ENCODE results near the gene STX8.
"Not testable (repeated sequence)": the region's sequence is repeated elsewhere in the genome, so short reads cannot be mapped to it uniquely, and the experiment has no call there.

STX8 gene

DNA sequence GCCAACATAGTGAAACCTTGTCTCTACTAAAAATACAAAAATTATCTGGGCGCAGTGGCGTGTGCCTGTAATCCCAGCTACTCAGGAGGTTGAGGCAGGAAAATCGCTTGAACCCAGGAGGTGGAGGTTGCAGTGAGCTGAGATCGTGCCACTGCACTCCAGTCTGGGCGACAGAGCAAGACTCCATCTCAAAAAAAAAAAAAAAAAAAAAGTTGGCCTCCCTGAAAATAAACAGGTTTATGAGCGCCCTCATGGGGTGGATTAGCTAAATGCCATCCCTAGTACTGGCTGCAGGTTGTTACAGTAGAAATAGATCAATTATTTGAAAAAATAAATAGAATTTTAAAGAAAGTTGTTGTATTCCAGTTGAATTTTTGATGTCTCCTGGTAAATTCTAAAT is 20.9 kb downstream of the STX8 start:
- not testable (repeated sequence) for H3K36me3 ChIP-seq (replicated peaks; ENCODE audit: low read depth, low read length); H3K4me2 ChIP-seq (ENCODE audit: low read length); H3K27ac ChIP-seq (ENCODE audit: low read length); H3K4me3 ChIP-seq (ENCODE audit: low read length); H2AFZ ChIP-seq (ENCODE audit: low read depth, low read length); H3K27me3 ChIP-seq (ENCODE audit: low read depth, low read length); H3K9me3 ChIP-seq (ENCODE audit: insufficient read depth, low read length); H3K9ac ChIP-seq (ENCODE audit: low read length); H4K20me1 ChIP-seq (ENCODE audit: insufficient read depth, low read length); H3K79me2 ChIP-seq (ENCODE audit: low read length); H3K4me1 ChIP-seq (ENCODE audit: low read length)
- peak; percentile 34 for TF ChIP-seq CTCF (IDR thresholded peaks at IDR 0.05; ENCODE audit: low read depth, low read length)

DNA sequence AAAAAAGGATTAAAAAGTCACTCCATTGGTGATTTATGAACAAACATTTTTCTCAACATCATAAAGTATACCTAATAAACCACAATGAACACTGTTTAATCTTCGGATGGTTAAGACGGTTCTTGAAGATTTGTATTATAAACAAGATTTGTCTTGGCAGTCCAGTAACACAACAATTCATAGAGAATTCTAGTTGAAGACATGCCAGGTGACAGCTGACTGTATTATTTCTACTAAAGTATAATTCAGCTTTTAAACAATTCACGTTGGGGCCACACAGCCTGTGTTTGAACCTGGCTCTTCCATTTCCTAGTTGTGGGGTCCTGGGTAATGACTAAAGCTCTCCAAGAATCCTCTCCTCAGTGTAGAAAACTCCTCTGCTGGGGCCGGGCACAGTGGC is 22.0 kb downstream of the STX8 start:
- TF ChIP-seq EZH2phosphoT487 (IDR thresholded peaks at IDR 0.05; ENCODE audit: low read depth): no peak
- no peak for TF ChIP-seq CTCF (IDR thresholded peaks at IDR 0.05; ENCODE audit: low read depth, low read length)
- no peaks in the 10 kb centered on the region for H3K27me3 ChIP-seq (ENCODE audit: low read depth, low read length)
- no peak overlapping the region for H3K4me3 ChIP-seq (ENCODE audit: low read length)
- no peaks in the 10 kb centered on the region for H4K20me1 ChIP-seq (ENCODE audit: insufficient read depth, low read length)
- no peaks in the 10 kb centered on the region for H3K4me1 ChIP-seq (ENCODE audit: low read length)
- no peaks in the 10 kb centered on the region for H3K9me3 ChIP-seq (ENCODE audit: insufficient read depth, low read length)
- no peak overlapping the region for H3K27ac ChIP-seq (ENCODE audit: low read length)
- H3K9ac ChIP-seq (ENCODE audit: low read length): no peak overlapping the region
- H3K4me2 ChIP-seq (ENCODE audit: low read length): no peak overlapping the region
- H2AFZ ChIP-seq (ENCODE audit: low read depth, low read length): no peak overlapping the region
- H3K36me3 ChIP-seq (replicated peaks; ENCODE audit: low read depth, low read length): no peaks in the 10 kb centered on the region
- H3K79me2 ChIP-seq (ENCODE audit: low read length): no peaks in the 10 kb centered on the region

DNA sequence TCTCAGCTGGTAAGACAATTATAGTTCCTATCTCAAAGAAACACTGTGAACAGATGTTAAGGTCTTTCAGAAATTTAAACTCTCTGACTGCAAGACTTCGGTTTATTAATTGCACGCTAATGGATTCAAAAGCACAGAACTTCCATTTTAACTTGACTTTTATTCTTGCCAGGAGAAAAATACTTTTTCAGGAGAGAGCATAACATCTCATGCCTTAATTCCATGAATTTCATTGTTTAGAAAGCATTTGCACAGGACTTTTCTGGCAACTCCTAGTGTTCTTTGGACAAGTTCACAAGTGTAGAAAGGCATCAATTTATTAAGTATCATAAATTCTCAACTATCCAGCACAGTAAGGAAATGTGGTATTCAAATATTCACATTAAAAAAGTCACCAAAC is 22.4 kb downstream of the STX8 start:
- Histone ChIP-seq H3K9ac (ENCODE audit: low read length) (no peak overlapping the region), H2AFZ (ENCODE audit: low read depth, low read length) (no peak overlapping the region), H3K4me1 (ENCODE audit: low read length) (no peaks in the 10 kb centered on the region), H3K36me3 (replicated peaks; ENCODE audit: low read depth, low read length) (no peaks in the 10 kb centered on the region), H3K27me3 (ENCODE audit: low read depth, low read length) (no peaks in the 10 kb centered on the region), H3K27ac (ENCODE audit: low read length) (no peak overlapping the region), H4K20me1 (ENCODE audit: insufficient read depth, low read length) (no peaks in the 10 kb centered on the region), H3K4me2 (ENCODE audit: low read length) (no peak overlapping the region), H3K9me3 (ENCODE audit: insufficient read depth, low read length) (no peaks in the 10 kb centered on the region), H3K79me2 (ENCODE audit: low read length) (no peaks in the 10 kb centered on the region), H3K4me3 (ENCODE audit: low read length) (no peak overlapping the region)
- TF ChIP-seq CTCF (IDR thresholded peaks at IDR 0.05; ENCODE audit: low read depth, low read length) (no peak), EZH2phosphoT487 (IDR thresholded peaks at IDR 0.05; ENCODE audit: low read depth) (no peak)

GRCh38 chr17:9549215-9549614 is 26.4 kb downstream of the STX8 start:
- no peak for TF ChIP-seq EZH2phosphoT487 (IDR thresholded peaks at IDR 0.05; ENCODE audit: low read depth)
- TF ChIP-seq CTCF (IDR thresholded peaks at IDR 0.05; ENCODE audit: low read depth, low read length): no peak
- Histone ChIP-seq H3K9ac (ENCODE audit: low read length) (no peak overlapping the region), H3K9me3 (ENCODE audit: insufficient read depth, low read length) (no peaks in the 10 kb centered on the region), H4K20me1 (ENCODE audit: insufficient read depth, low read length) (no peaks in the 10 kb centered on the region), H3K27ac (ENCODE audit: low read length) (no peak overlapping the region), H3K27me3 (ENCODE audit: low read depth, low read length) (no peaks in the 10 kb centered on the region), H3K4me1 (ENCODE audit: low read length) (no peaks in the 10 kb centered on the region), H3K79me2 (ENCODE audit: low read length) (no peaks in the 10 kb centered on the region), H3K4me3 (ENCODE audit: low read length) (no peak overlapping the region), H3K36me3 (replicated peaks; ENCODE audit: low read depth, low read length) (no peaks in the 10 kb centered on the region), H2AFZ (ENCODE audit: low read depth, low read length) (no peak overlapping the region), H3K4me2 (ENCODE audit: low read length) (no peak overlapping the region)
